ENCODE measurements around the gene PATE4.

GRCh38 chr11:125872138-125872491 is 39.0 kb downstream of the PATE4 start:
- TF ChIP-seq CTCF (IDR thresholded peaks at IDR 0.05): no peak
- no peak for TF ChIP-seq POLR2A (IDR thresholded peaks at IDR 0.05)

Measured in esophagus squamous epithelium (tissue), 4 donors.